ENCODE data around the gene PACSIN1.

DNA sequence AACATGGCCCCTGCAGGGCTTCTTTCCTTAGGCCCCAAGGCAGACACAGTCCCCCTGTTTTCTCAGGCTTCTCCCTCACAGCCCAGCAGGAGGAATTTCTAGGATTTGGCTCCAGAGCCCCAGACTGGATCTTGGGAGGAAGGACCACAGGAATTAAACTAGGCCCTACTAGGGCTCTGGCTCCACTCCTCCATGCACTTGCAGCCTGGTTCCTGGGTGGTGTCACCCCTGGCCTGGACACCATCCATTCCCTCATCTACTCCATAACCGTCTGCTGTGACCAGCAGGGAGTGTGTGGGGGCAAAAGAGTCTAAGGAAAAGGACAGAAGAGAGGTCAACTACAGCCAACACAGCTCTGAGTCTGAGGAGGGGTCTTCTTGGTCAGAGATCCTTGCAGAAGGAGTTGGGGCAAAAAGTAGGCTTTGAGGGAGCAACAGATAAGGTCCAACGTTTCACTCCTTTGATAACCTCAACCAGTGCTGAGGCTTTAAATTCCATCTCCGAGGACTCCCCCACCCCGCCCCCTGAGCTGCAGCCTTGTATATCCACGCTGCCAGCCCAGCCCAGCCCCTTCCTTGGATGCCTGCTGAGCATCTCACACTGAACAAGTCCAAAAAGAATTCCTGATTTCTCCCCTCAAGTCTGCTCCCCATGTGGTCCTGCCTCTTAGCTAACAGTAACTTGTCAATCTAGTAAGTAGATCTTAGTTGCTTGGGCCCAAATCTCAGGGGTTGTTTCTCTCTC lies 118.2 kb downstream of the PACSIN1 start:
- TF ChIP-seq CTCF (IDR thresholded peaks at IDR 0.05; ENCODE audit: low read length) (no peak), EZH2phosphoT487 (IDR thresholded peaks at IDR 0.05; ENCODE audit: low read length) (no peak)
